Neural cell (in vitro differentiated cells): ENCODE data around the gene COBL. TPM values are rescaled to one million over a fixed set of nuclear protein-coding genes. Genes with fewer than 3 reads are reported as not detected.

Source experiments
- H2AFZ ChIP-seq: fragments of 200-600, 300-800 bp; sonication (generic), shearing (Covaris generic); 2 replicates; pipeline ENCODE4 v1.6.0; 2014; ENCODE audit warnings: low read depth, mild to moderate bottlenecking, antibody characterized with exemption, low read length, moderate library complexity
- H3F3A ChIP-seq: fragments of 200-600 bp; shearing (Covaris generic); 2 replicates; pipeline ENCODE4 v1.6.1; 2016; ENCODE audit warnings: mild to moderate bottlenecking, moderate library complexity, mixed read lengths, antibody characterized with exemption, low read length; ENCODE audit not compliant: insufficient read depth, poor library complexity, severe bottlenecking
- H3K27ac ChIP-seq: fragments of 200-600, 300-800 bp; sonication (generic), shearing (Covaris generic); 2 replicates; pipeline ENCODE4 v1.5.1; 2014; ENCODE audit warnings: mild to moderate bottlenecking, low read length, moderate library complexity
- H3K27me3 ChIP-seq: fragments of 300-800, 200-600 bp; sonication (generic), shearing (Covaris generic); 2 replicates; pipeline ENCODE4 v1.6.0; 2014; ENCODE audit warnings: mild to moderate bottlenecking, low read depth, low read length, moderate library complexity; ENCODE audit not compliant: insufficient read depth
- H3K36me3 ChIP-seq: fragments of 300-800, 200-600 bp; sonication (generic), shearing (Covaris generic); 2 replicates; pipeline ENCODE4 v1.5.1; 2014; ENCODE audit warnings: mild to moderate bottlenecking, antibody characterized with exemption, low read length, moderate library complexity; ENCODE audit not compliant: insufficient read depth
- H3K4me2 ChIP-seq: fragments of 300-800, 200-600 bp; sonication (generic), shearing (Covaris generic); 2 replicates; pipeline ENCODE4 v1.6.0; 2014; ENCODE audit warnings: mild to moderate bottlenecking, low read length
- H3K4me3 ChIP-seq: fragments of 300-800, 200-600 bp; sonication (generic), shearing (Covaris generic); 2 replicates; pipeline ENCODE4 v1.5.1; 2014; ENCODE audit warnings: mild to moderate bottlenecking, low read length, moderate library complexity
- H3K79me2 ChIP-seq: fragments of 200-600 bp; shearing (Covaris generic); replicated peaks from 2 replicates; pipeline ENCODE4 v1.6.0; 2014; ENCODE audit warnings: mild to moderate bottlenecking, low read length, moderate library complexity; ENCODE audit not compliant: insufficient read depth
- H3K9ac ChIP-seq: fragments of 300-800, 200-600 bp; sonication (generic), shearing (Covaris generic); 2 replicates; pipeline ENCODE4 v1.6.1; 2016; ENCODE audit warnings: mild to moderate bottlenecking, low read length, mixed read lengths
- H3K9me2 ChIP-seq: fragments of 200-600 bp; shearing (Covaris generic); 2 replicates; pipeline ENCODE4 v1.6.1; 2016; ENCODE audit warnings: mild to moderate bottlenecking, low read length, mixed read lengths; ENCODE audit not compliant: insufficient read depth
- H3K9me3 ChIP-seq: fragments of 200-600, 300-800 bp; sonication (generic), shearing (Covaris generic); 2 replicates; pipeline ENCODE4 v1.6.1; 2016; ENCODE audit warnings: mild to moderate bottlenecking, mixed run types, low read length, moderate library complexity, mixed read lengths
- H4K20me1 ChIP-seq: fragments of 200-600 bp; shearing (Covaris generic); 2 replicates; pipeline ENCODE4 v1.6.1; 2016; ENCODE audit warnings: mild to moderate bottlenecking, mixed run types; ENCODE audit not compliant: insufficient read depth
- EP300 ChIP-seq: fragments of 450-650 bp; conservative IDR thresholded peaks from 2 replicates; pipeline ENCODE4 v1.6.1; 2014; ENCODE audit warnings: antibody characterized with exemption, mild to moderate bottlenecking, moderate library complexity; ENCODE audit not compliant: poor library complexity, severe bottlenecking
- EZH2 ChIP-seq: fragments of 200-600, 300-800 bp; shearing (Covaris generic), sonication (generic); IDR thresholded peaks from 2 replicates; pipeline ENCODE4 v1.6.1; 2014; ENCODE audit warnings: antibody characterized with exemption, low read length, borderline replicate concordance, mild to moderate bottlenecking; ENCODE audit not compliant: insufficient read depth, poor library complexity, severe bottlenecking
- MXI1 ChIP-seq: fragments of 450-650 bp; conservative IDR thresholded peaks from 2 replicates; pipeline ENCODE4 v1.6.1; 2014; ENCODE audit warnings: antibody characterized with exemption, mild to moderate bottlenecking; ENCODE audit not compliant: poor library complexity, severe bottlenecking
- POLR2AphosphoS5 ChIP-seq: IDR thresholded peaks from 2 replicates; pipeline ENCODE4 v1.6.1; 2012
- RAD21 ChIP-seq: fragments of 450-650 bp; conservative IDR thresholded peaks from 2 replicates; pipeline ENCODE4 v1.6.1; 2014; ENCODE audit warnings: antibody characterized with exemption, mild to moderate bottlenecking, moderate library complexity
- SMC3 ChIP-seq: fragments of 450-650 bp; conservative IDR thresholded peaks from 2 replicates; pipeline ENCODE4 v1.6.1; 2014; ENCODE audit warnings: antibody characterized with exemption, mild to moderate bottlenecking, moderate library complexity; ENCODE audit not compliant: poor library complexity
- TAF1 ChIP-seq: IDR thresholded peaks from 2 replicates; pipeline ENCODE4 v1.6.1; 2012; ENCODE audit warnings: low read depth
- polyA plus RNA-seq: library from polyadenylated mRNA; depleted of rRNA; stranded (reverse); fragments of >200 nt; gene quantifications from 2 replicates; pipeline ENCODE4 v1.2.3, GENCODE V29; 2014
- TF ChIP-seq, protein P1 (sequence below): IDR thresholded peaks from 2 replicates; pipeline ENCODE4 v1.6.1; 2012; ENCODE audit warnings: borderline replicate concordance
- TF ChIP-seq, protein P2 (sequence below): fragments of 450-650 bp; IDR thresholded peaks from 2 replicates; pipeline ENCODE4 v1.5.1; 2014; ENCODE audit warnings: antibody characterized with exemption, mild to moderate bottlenecking, moderate library complexity; ENCODE audit not compliant: poor library complexity, severe bottlenecking

COBL gene
- polyA plus RNA-seq, 1 donor from 2014 or later, result 0.12 TPM

DNA sequence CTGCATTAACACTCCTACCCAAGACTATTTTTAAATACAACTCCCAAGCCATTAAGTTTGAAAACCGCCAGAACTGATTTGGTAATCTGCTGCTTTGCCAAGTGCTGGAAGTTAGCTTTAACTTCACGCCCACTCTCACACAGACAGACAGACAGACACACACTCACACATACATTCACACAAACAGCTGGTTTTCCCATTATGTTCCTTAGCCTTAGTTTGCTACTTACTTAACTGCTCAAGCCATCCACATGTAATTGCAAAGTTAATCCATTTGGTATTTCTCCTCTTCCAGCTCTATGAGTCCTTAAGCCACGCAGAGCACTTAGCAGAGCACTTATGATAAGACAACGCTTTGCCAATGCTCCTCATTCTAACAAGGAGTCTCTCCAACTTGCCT, 8.3 kb downstream of the COBL start:
- Histone ChIP-seq H3K9me2 (no peaks in the 10 kb centered on the region), H3K9ac (no peak overlapping the region), H3K27ac (no peak overlapping the region), H2AFZ (no peak overlapping the region), H3K36me3 (no peaks in the 10 kb centered on the region), H3K79me2 (no peaks in the 10 kb centered on the region), H3K27me3 (peaks cover 5% of the 10 kb centered on the region), H4K20me1 (no peaks in the 10 kb centered on the region), H3K9me3 (no peaks in the 10 kb centered on the region), H3K4me3 (no peak overlapping the region), H3F3A (no peaks in the 10 kb centered on the region), H3K4me2 (no peak overlapping the region)
- TF ChIP-seq, protein P1, sequence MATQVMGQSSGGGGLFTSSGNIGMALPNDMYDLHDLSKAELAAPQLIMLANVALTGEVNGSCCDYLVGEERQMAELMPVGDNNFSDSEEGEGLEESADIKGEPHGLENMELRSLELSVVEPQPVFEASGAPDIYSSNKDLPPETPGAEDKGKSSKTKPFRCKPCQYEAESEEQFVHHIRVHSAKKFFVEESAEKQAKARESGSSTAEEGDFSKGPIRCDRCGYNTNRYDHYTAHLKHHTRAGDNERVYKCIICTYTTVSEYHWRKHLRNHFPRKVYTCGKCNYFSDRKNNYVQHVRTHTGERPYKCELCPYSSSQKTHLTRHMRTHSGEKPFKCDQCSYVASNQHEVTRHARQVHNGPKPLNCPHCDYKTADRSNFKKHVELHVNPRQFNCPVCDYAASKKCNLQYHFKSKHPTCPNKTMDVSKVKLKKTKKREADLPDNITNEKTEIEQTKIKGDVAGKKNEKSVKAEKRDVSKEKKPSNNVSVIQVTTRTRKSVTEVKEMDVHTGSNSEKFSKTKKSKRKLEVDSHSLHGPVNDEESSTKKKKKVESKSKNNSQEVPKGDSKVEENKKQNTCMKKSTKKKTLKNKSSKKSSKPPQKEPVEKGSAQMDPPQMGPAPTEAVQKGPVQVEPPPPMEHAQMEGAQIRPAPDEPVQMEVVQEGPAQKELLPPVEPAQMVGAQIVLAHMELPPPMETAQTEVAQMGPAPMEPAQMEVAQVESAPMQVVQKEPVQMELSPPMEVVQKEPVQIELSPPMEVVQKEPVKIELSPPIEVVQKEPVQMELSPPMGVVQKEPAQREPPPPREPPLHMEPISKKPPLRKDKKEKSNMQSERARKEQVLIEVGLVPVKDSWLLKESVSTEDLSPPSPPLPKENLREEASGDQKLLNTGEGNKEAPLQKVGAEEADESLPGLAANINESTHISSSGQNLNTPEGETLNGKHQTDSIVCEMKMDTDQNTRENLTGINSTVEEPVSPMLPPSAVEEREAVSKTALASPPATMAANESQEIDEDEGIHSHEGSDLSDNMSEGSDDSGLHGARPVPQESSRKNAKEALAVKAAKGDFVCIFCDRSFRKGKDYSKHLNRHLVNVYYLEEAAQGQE, result no peak
- TF ChIP-seq EZH2 (no peak), SMC3 (no peak), MXI1 (no peak), EP300 (no peak), POLR2AphosphoS5 (no peak), TAF1 (no peak), RAD21 (no peak)
- TF ChIP-seq, protein P2, sequence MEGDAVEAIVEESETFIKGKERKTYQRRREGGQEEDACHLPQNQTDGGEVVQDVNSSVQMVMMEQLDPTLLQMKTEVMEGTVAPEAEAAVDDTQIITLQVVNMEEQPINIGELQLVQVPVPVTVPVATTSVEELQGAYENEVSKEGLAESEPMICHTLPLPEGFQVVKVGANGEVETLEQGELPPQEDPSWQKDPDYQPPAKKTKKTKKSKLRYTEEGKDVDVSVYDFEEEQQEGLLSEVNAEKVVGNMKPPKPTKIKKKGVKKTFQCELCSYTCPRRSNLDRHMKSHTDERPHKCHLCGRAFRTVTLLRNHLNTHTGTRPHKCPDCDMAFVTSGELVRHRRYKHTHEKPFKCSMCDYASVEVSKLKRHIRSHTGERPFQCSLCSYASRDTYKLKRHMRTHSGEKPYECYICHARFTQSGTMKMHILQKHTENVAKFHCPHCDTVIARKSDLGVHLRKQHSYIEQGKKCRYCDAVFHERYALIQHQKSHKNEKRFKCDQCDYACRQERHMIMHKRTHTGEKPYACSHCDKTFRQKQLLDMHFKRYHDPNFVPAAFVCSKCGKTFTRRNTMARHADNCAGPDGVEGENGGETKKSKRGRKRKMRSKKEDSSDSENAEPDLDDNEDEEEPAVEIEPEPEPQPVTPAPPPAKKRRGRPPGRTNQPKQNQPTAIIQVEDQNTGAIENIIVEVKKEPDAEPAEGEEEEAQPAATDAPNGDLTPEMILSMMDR, result no peak

DNA sequence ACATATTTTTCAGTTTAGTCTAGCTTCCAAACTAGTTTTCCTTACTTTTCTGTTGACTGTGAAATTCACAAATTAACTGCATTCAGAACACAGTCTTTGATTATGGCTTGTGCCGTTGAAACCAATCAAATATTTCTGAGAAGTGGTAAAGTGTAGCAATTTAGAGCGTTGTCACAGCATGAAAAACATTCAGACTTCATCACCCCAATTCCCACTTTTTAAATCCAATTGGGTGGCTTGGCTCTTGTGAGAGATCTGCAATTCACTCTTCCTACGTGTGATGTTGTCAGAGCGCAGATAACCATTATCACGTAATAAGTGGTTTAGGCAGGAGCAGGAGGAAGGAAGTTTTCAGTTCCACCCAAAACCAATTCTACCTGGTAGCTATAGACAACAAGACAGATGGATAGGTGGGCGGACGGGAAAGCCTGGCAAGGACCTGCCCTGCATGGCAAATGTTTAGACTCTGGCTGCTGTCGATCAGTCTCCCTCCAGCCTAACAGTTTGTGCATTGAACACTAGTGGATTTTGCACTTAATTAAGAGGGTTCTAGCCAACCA, 8.9 kb downstream of the COBL start:
- Histone ChIP-seq H3K9ac (no peak overlapping the region), H3K36me3 (no peaks in the 10 kb centered on the region), H3F3A (no peaks in the 10 kb centered on the region), H3K4me2 (no peak overlapping the region), H3K4me3 (no peak overlapping the region), H3K27ac (no peak overlapping the region), H3K79me2 (no peaks in the 10 kb centered on the region), H3K9me3 (no peaks in the 10 kb centered on the region), H2AFZ (no peak overlapping the region), H3K9me2 (no peaks in the 10 kb centered on the region), H4K20me1 (no peaks in the 10 kb centered on the region), H3K27me3 (peaks cover 3% of the 10 kb centered on the region)
- no peak for TF ChIP-seq EZH2
- TF ChIP-seq, protein P1, result no peak
- TF ChIP-seq RAD21, result no peak
- TF ChIP-seq EP300, result no peak
- no peak for TF ChIP-seq MXI1
- no peak for TF ChIP-seq TAF1
- TF ChIP-seq POLR2AphosphoS5, result no peak
- no peak for TF ChIP-seq SMC3
- TF ChIP-seq, protein P2, result no peak
